ENCODE data around the gene ACIN1. TPM values are rescaled to one million over a fixed set of nuclear protein-coding genes. Genes with fewer than 3 reads are reported as not detected.

Gene ACIN1
- total and polyA plus RNA-seq, 10 donors = 59.2 to 228 (median 186) TPM

GRCh38 chr14:23101986-23102625 is 7.2 kb upstream of the ACIN1 start:
- Histone ChIP-seq H3K27me3 (replicated peaks in 1 of 7) (no peaks in the 10 kb centered on the region), H3K4me3 (no peak overlapping the region), H3K9me3 (no peaks in the 10 kb centered on the region), H3K36me3 (peaks cover 0 to 32% (median 17%) of the 10 kb centered on the region in 6 donors), H3K4me1 (peaks cover 4 to 43% (median 19%) of the 10 kb centered on the region in 6 donors), H3K27ac (no peak overlapping the region)
- intact Hi-C loops (cut with DNase I; ENCODE audit: low total_unique reads) = no loop called here
- WGBS, 5 donors = 67 to 85% (median 73%) methylated on average over 10 of the region's 10 CpGs
- TF ChIP-seq POLR2A (IDR thresholded peaks at IDR 0.05) (no peak), CTCF (IDR thresholded peaks at IDR 0.05 in 8 of 11, conservative IDR thresholded peaks at IDR 0.05 in 3 of 11) (no peak), POLR2AphosphoS5 (IDR thresholded peaks at IDR 0.05) (no peak)
- peak; percentile 41 for DNase-seq

GRCh38 chr14:23101213-23101970 is 6.5 kb upstream of the ACIN1 start:
- peak; percentile 28 for DNase-seq
- 86 to 93% (median 90%) methylated on average over 6 of the region's 6 CpGs for WGBS, 5 donors
- H3K9me3 ChIP-seq = no peaks in the 10 kb centered on the region
- H3K36me3 ChIP-seq = peaks cover 0 to 32% (median 17%) of the 10 kb centered on the region in 6 donors
- no peak overlapping the region for H3K4me3 ChIP-seq
- H3K27me3 ChIP-seq (replicated peaks in 1 of 7) = no peaks in the 10 kb centered on the region
- no peak for TF ChIP-seq CTCF (IDR thresholded peaks at IDR 0.05 in 8 of 11, conservative IDR thresholded peaks at IDR 0.05 in 3 of 11)
- no peak for TF ChIP-seq POLR2A (IDR thresholded peaks at IDR 0.05)
- TF ChIP-seq POLR2AphosphoS5 (IDR thresholded peaks at IDR 0.05) = no peak
- intact Hi-C loops (cut with DNase I; ENCODE audit: low total_unique reads) = no loop called here
- peaks cover 10 to 48% (median 25%) of the 10 kb centered on the region in 6 donors for H3K4me1 ChIP-seq
- H3K27ac ChIP-seq = no peak overlapping the region

- no peaks in the 10 kb centered on the region for H3K27me3 ChIP-seq (replicated peaks in 1 of 7)
- H3K9me3 ChIP-seq = no peaks in the 10 kb centered on the region
- H3K36me3 ChIP-seq = peaks cover 0 to 32% (median 17%) of the 10 kb centered on the region in 6 donors
- no peak for TF ChIP-seq POLR2AphosphoS5 (IDR thresholded peaks at IDR 0.05)
- TF ChIP-seq CTCF (IDR thresholded peaks at IDR 0.05 in 8 of 11, conservative IDR thresholded peaks at IDR 0.05 in 3 of 11) = no peak
- TF ChIP-seq POLR2A (IDR thresholded peaks at IDR 0.05) = no peak
- peak; percentile 41 for DNase-seq
- H3K27ac ChIP-seq = no peak overlapping the region
- WGBS, 5 donors = 88 to 95% (median 91%) methylated on average over 10 of the region's 10 CpGs
- peaks cover 10 to 44% (median 24%) of the 10 kb centered on the region in 6 donors for H3K4me1 ChIP-seq
- H3K4me3 ChIP-seq = no peak overlapping the region
- intact Hi-C loops (cut with DNase I; ENCODE audit: low total_unique reads) = no loop called here
Observed at GRCh38 chr14:23099212-23099861, 4.4 kb upstream of the ACIN1 start.

- TF ChIP-seq POLR2A (IDR thresholded peaks at IDR 0.05) (no peak), CTCF (IDR thresholded peaks at IDR 0.05 in 8 of 11, conservative IDR thresholded peaks at IDR 0.05 in 3 of 11) (no peak), POLR2AphosphoS5 (IDR thresholded peaks at IDR 0.05) (no peak)
- intact Hi-C loops (cut with DNase I; ENCODE audit: low total_unique reads) = no loop called here
- Histone ChIP-seq H3K36me3 (peaks cover 0 to 39% (median 20%) of the 10 kb centered on the region in 6 donors), H3K9me3 (no peaks in the 10 kb centered on the region), H3K27ac (no peak overlapping the region), H3K4me1 (peaks cover 23 to 60% (median 38%) of the 10 kb centered on the region in 6 donors), H3K4me3 (no peak overlapping the region), H3K27me3 (replicated peaks in 1 of 7) (no peaks in the 10 kb centered on the region)
- peak; percentile 48 for DNase-seq
- WGBS, 5 donors = 84 to 92% (median 90%) methylated on average over 7 of the region's 7 CpGs
Observed at GRCh38 chr14:23097786-23098185, 2.9 kb upstream of the ACIN1 start.

Data from spleen (tissue), 11 donors.